GM20000 (cell line): ENCODE results near the gene CRYBG3.

ENCODE experiments used
- DNase-seq: peaks from one replicate; pipeline ENCODE4 v3.0.0; 2012; ENCODE audit warnings: low spot score
- TF ChIP-seq, protein P1 (sequence below): IDR thresholded peaks from 2 replicates; pipeline ENCODE4 v1.5.1; 2012; ENCODE audit warnings: mild to moderate bottlenecking, control low read depth; ENCODE audit errors: extremely low read depth, missing control alignments

CRYBG3 gene

DNA sequence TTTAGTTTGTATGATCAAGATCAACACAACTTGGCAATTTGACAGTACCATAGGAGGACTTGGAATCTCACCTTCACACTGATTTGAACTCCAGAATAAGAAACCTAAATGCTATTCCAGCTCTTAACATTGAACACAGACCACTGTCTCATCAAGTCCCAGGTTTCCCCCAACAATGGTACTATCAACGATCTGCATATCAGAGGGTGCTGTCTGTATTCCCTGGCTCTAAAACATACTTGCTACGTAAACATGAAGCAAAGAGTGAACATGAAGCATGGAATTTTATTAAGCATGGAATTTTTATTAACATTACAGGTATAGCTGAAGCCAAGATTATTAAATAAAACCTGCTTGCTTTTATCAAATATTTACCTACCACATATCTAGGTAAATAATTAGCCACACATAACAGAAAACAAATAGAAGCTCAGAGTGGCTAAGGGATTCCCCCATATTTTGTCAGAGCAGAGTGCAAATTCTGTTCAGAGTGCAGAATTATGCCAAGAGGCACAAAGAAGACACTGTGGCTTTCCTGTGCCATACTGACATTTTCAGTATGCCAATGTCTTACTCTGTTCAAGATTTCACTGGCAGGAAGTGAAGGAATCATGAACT, 172.6 kb downstream of the CRYBG3 start:
- no peak for DNase-seq
- TF ChIP-seq, protein P1, sequence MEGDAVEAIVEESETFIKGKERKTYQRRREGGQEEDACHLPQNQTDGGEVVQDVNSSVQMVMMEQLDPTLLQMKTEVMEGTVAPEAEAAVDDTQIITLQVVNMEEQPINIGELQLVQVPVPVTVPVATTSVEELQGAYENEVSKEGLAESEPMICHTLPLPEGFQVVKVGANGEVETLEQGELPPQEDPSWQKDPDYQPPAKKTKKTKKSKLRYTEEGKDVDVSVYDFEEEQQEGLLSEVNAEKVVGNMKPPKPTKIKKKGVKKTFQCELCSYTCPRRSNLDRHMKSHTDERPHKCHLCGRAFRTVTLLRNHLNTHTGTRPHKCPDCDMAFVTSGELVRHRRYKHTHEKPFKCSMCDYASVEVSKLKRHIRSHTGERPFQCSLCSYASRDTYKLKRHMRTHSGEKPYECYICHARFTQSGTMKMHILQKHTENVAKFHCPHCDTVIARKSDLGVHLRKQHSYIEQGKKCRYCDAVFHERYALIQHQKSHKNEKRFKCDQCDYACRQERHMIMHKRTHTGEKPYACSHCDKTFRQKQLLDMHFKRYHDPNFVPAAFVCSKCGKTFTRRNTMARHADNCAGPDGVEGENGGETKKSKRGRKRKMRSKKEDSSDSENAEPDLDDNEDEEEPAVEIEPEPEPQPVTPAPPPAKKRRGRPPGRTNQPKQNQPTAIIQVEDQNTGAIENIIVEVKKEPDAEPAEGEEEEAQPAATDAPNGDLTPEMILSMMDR: no peak
